HEK293T (cell line): Measurements from ENCODE around the gene PTPN1.

Experiments used
- ARNT ChIP-seq: fragments of 450-650 bp; IDR thresholded peaks from 2 replicates; pipeline ENCODE4 v1.6.1; 2017; ENCODE audit warnings: mild to moderate bottlenecking
- BHLHE40 ChIP-seq: fragments of 450-650 bp; IDR thresholded peaks from 2 replicates; pipeline ENCODE4 v1.6.1; 2016; ENCODE audit warnings: mild to moderate bottlenecking, moderate library complexity, borderline replicate concordance
- CTBP1 ChIP-seq: fragments of 450-650 bp; IDR thresholded peaks from 2 replicates; pipeline ENCODE4 v1.6.1; 2016; ENCODE audit warnings: borderline replicate concordance
- ELF4 ChIP-seq: fragments of 450-650 bp; IDR thresholded peaks from 2 replicates; pipeline ENCODE4 v1.6.1; 2017; ENCODE audit warnings: antibody characterized with exemption
- FOXA1 ChIP-seq: fragments of 450-650 bp; IDR thresholded peaks from 2 replicates; pipeline ENCODE4 v1.6.1; 2016; ENCODE audit warnings: mild to moderate bottlenecking
- FOXK2 ChIP-seq: fragments of 450-650 bp; IDR thresholded peaks from 2 replicates; pipeline ENCODE4 v1.6.1; 2016; ENCODE audit warnings: mild to moderate bottlenecking
- FOXM1 ChIP-seq: fragments of 450-650 bp; IDR thresholded peaks from 2 replicates; pipeline ENCODE4 v1.6.1; 2017; ENCODE audit warnings: mild to moderate bottlenecking, borderline replicate concordance
- HDGF ChIP-seq: fragments of 450-650 bp; IDR thresholded peaks from 2 replicates; pipeline ENCODE4 v1.6.1; 2017; ENCODE audit warnings: antibody characterized with exemption, borderline replicate concordance
- NFRKB ChIP-seq: fragments of 450-650 bp; IDR thresholded peaks from 2 replicates; pipeline ENCODE4 v1.6.1; 2016; ENCODE audit warnings: mild to moderate bottlenecking, moderate library complexity
- SP1 ChIP-seq: fragments of 450-650 bp; IDR thresholded peaks from 2 replicates; pipeline ENCODE4 v1.6.1; 2017
- SUZ12 ChIP-seq: fragments of 450-650 bp; IDR thresholded peaks from 2 replicates; pipeline ENCODE4 v1.6.1; 2016; ENCODE audit warnings: mild to moderate bottlenecking
- TARDBP ChIP-seq: fragments of 450-650 bp; IDR thresholded peaks from 2 replicates; pipeline ENCODE4 v1.6.1; 2016
- ZNF384 ChIP-seq: fragments of 450-650 bp; IDR thresholded peaks from 2 replicates; pipeline ENCODE4 v1.6.1; 2016
- TF ChIP-seq, protein P1 (sequence below): fragments of 450-650 bp; IDR thresholded peaks from 2 replicates; pipeline ENCODE4 v1.6.1; 2016

DNA sequence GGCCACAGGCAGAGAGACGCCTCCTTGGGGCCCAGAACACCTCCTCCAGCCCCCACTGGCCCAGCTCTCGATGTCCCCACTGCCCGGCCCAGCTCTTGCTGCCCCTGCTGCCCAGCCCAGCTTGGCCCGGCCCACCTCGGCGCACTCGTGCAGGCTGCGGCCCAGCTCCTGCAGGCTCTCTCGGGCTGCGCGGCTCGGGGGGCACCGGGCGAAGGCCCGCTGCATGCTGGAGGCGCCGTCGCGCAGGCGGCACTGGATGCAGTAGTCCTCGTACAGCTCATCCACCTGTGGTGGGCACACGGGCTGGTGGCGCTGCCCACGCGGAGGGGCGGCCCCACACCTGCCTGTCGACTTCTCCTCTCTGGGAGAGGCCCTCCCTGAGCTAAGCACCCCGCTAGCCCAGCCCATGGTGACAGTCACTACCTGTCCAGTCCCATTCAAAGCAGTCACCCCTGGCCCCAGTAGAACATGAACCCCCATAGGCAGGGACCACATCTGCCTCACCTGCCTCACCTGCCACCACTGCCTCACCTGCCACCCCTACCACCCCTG lies 99.3 kb downstream of the PTPN1 start:
- no peak for TF ChIP-seq FOXA1
- no peak for TF ChIP-seq BHLHE40
- no peak for TF ChIP-seq FOXM1
- TF ChIP-seq SUZ12 = no peak
- TF ChIP-seq FOXK2 = no peak
- TF ChIP-seq CTBP1 = no peak
- TF ChIP-seq SP1 = no peak
- TF ChIP-seq, protein P1, sequence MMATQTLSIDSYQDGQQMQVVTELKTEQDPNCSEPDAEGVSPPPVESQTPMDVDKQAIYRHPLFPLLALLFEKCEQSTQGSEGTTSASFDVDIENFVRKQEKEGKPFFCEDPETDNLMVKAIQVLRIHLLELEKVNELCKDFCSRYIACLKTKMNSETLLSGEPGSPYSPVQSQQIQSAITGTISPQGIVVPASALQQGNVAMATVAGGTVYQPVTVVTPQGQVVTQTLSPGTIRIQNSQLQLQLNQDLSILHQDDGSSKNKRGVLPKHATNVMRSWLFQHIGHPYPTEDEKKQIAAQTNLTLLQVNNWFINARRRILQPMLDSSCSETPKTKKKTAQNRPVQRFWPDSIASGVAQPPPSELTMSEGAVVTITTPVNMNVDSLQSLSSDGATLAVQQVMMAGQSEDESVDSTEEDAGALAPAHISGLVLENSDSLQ = no peak
- no peak for TF ChIP-seq ELF4
- no peak for TF ChIP-seq TARDBP
- no peak for TF ChIP-seq NFRKB
- TF ChIP-seq ARNT = no peak
- no peak for TF ChIP-seq HDGF
- no peak for TF ChIP-seq ZNF384
